Psoas muscle (tissue), 8 donors: ENCODE data around the gene FHAD1. TPM values are rescaled to one million over a fixed set of nuclear protein-coding genes. Genes with fewer than 3 reads are reported as not detected.

Experiments
- ATAC-seq, 4 donors: fragments of 200-7000 bp; cut with Tn5 transposase; one replicate each; pipeline ENCODE4 v1.9.1; 2020; ENCODE audit warnings: moderate library complexity in 3 of 4, mild to moderate bottlenecking in 2 of 4
- DNase-seq, 2 donors: peaks; one replicate each; pipeline ENCODE4 v3.0.0-alpha.2; 2020
- H3K27ac ChIP-seq: fragments of 200-600 bp; one replicate; pipeline ENCODE4 v1.8.0; 2022
- H3K27me3 ChIP-seq, 3 donors: fragments of 200-600 bp in 1 of 3; one replicate each; pipeline versions ENCODE4 v1.6.1 to v1.8.0; 2013 to 2022; ENCODE audit warnings: low read length in 2 of 3, mild to moderate bottlenecking in 2 of 3, moderate library complexity in 1 of 3; ENCODE audit not compliant: insufficient read depth in 3 of 3
- H3K36me3 ChIP-seq, 2 donors: fragments of 200-600 bp in 1 of 2; one replicate each; pipeline versions ENCODE4 v1.6.1 to v1.8.0; 2013 to 2022; ENCODE audit warnings: low read depth in 1 of 2, mild to moderate bottlenecking in 1 of 2, moderate library complexity in 1 of 2; ENCODE audit not compliant: insufficient read depth in 1 of 2
- H3K4me1 ChIP-seq: fragments of 200-600 bp; one replicate; pipeline ENCODE4 v1.8.0; 2022
- H3K4me3 ChIP-seq: fragments of 200-600 bp; one replicate; pipeline ENCODE4 v1.8.0; 2022; ENCODE audit warnings: mild to moderate bottlenecking
- H3K9me3 ChIP-seq: fragments of 200-600 bp; one replicate; pipeline ENCODE4 v1.8.0; 2022
- whole genome bisulfite sequencing, 3 donors: extraction: QIAGEN DNeasy Blood & Tissue Kit; methylation state at CpG; one replicate each; pipeline versions ENCODE4 v1.1.6 to v1.1.7; 2013; 5-methylcytosine and 5-hydroxymethylcytosine counted together
- intact Hi-C, 2 donors: fragments of 100-400 bp; cut with DNase I; formaldehyde crosslinking; loops; one replicate each; pipeline versions ENCODE4 v1.11.0 to v1.14.2; 2022
- polyA plus RNA-seq, 3 donors: library from polyadenylated mRNA; stranded (reverse); fragments of 200-250 nt; gene quantifications; one replicate each; pipeline ENCODE4 v1.2.3, GENCODE V29; 2013
- total RNA-seq, 4 donors: library from RNA; stranded (reverse); fragmentation: NEBNext Ultra II Directional in 2 of 4; extraction: Animal tissue kit (Norgen Biotek cat#: 25700) in 2 of 4; gene quantifications; one replicate each; pipeline versions ENCODE4 v1.2.1 to v1.2.4, GENCODE V29; 2021 to 2023
- TF ChIP-seq, protein P1 (sequence below): fragments of 200-600 bp; IDR thresholded peaks from one replicate; pipeline ENCODE4 v1.8.0; 2022; ENCODE audit warnings: antibody characterized with exemption
- donor health status: healthy with polysubstance abuse.
- donor health status: DM: no; HTN: no; CAD: no; lungs with moderate emphysema.
- donor health status: Bipolar disorder and iron deficiency.
- donor health status: healthy.
- donor health status: DM: yes; HTN: yes; CAD: no.
- donor health status: DM: no; HTN: no; CAD: no.
- donor health status: DM: no; HTN: no; CAD: no.
- donor health status: DM: yes; HTN: yes; CAD: no.

FHAD1 gene
- total and polyA plus RNA-seq, 7 donors = 0.03 to 0.24 (median 0.06) TPM; not detected in 4

DNA sequence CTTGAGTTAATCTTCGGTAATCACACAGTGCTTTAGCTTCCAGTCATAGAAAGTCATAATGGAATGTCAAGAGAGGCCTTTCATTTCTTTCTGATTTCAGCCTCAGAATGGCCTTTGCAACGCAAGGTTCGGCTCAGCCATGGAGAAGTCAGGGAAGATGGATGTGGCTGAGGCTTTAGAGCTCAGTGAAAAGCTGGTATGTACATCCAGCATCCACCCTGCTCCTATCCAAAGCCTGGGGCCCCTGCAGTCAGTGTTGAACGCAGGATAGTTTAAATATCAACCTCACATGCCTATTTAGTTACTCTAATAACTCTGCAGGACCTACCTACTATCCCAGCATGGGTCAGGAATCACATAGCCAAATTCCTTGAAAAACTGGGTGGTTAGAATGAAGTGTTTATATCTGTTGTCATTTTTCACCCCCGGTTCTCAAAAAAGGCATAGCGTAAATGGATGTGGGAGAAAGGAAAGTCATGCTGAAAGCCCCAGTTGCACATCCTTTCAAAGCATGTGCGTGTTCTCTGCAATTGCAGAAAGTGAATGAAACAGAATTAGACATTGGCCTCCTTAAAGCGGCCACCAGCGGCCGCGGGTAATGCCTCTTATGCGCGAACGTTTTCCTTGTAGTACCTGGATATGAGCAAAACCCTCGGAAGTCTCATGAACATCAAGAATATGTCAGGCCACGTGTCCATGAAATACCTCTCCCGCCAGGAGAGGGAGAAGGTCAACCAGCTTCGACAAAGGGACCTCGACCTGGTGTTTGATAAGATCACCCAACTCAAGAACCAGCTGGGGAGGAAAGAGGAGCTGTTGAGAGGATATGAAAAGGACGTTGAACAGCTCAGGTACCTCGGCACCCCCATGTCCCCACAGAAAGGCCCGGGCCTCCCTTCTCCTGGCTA is 133.8 kb downstream of the FHAD1 start:
- Histone ChIP-seq H3K27ac (no peak overlapping the region), H3K9me3 (no peaks in the 10 kb centered on the region), H3K4me1 (no peaks in the 10 kb centered on the region), H3K4me3 (no peak overlapping the region), H3K36me3 (no peaks in the 10 kb centered on the region), H3K27me3 (peaks cover 0 to 17% (median 0%) of the 10 kb centered on the region in 3 donors)
- DNase-seq (no peak), ATAC-seq (no peak)
- WGBS, 3 donors = 89 to 92% (median 91%) methylated on average over 22 of the region's 22 CpGs
- intact Hi-C loops = no loop called here
- TF ChIP-seq, protein P1, sequence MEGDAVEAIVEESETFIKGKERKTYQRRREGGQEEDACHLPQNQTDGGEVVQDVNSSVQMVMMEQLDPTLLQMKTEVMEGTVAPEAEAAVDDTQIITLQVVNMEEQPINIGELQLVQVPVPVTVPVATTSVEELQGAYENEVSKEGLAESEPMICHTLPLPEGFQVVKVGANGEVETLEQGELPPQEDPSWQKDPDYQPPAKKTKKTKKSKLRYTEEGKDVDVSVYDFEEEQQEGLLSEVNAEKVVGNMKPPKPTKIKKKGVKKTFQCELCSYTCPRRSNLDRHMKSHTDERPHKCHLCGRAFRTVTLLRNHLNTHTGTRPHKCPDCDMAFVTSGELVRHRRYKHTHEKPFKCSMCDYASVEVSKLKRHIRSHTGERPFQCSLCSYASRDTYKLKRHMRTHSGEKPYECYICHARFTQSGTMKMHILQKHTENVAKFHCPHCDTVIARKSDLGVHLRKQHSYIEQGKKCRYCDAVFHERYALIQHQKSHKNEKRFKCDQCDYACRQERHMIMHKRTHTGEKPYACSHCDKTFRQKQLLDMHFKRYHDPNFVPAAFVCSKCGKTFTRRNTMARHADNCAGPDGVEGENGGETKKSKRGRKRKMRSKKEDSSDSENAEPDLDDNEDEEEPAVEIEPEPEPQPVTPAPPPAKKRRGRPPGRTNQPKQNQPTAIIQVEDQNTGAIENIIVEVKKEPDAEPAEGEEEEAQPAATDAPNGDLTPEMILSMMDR = no peak

GRCh38 chr1:15381805-15382204 is 134.8 kb downstream of the FHAD1 start:
- 94 to 98% (median 95%) methylated on average over 12 of the region's 12 CpGs for WGBS, 3 donors
- intact Hi-C loops = no loop called here

GRCh38 chr1:15382601-15383518 is 135.8 kb downstream of the FHAD1 start:
- intact Hi-C loops = no loop called here
- DNase-seq (no peak), ATAC-seq (no peak)
- H3K27me3 ChIP-seq = peaks cover 0 to 31% (median 0%) of the 10 kb centered on the region in 3 donors
- no peak overlapping the region for H3K27ac ChIP-seq
- 84 to 88% (median 85%) methylated on average over 26 of the region's 26 CpGs for WGBS, 3 donors
- no peaks in the 10 kb centered on the region for H3K4me1 ChIP-seq
- H3K9me3 ChIP-seq = no peaks in the 10 kb centered on the region
- H3K4me3 ChIP-seq = no peak overlapping the region
- TF ChIP-seq, protein P1 = no peak
- no peaks in the 10 kb centered on the region for H3K36me3 ChIP-seq

More at GRCh38 chr1:15381805-15382204, 134.8 kb downstream of the FHAD1 start:
- no peaks in the 10 kb centered on the region for H3K9me3 ChIP-seq
- H3K36me3 ChIP-seq = no peaks in the 10 kb centered on the region
- H3K4me1 ChIP-seq = no peaks in the 10 kb centered on the region
- no peak overlapping the region for H3K27ac ChIP-seq
- TF ChIP-seq, protein P1 = no peak
- H3K4me3 ChIP-seq = no peak overlapping the region
- H3K27me3 ChIP-seq = peaks cover 0 to 27% (median 0%) of the 10 kb centered on the region in 3 donors
- DNase-seq = no peak
- no peak for ATAC-seq

DNA sequence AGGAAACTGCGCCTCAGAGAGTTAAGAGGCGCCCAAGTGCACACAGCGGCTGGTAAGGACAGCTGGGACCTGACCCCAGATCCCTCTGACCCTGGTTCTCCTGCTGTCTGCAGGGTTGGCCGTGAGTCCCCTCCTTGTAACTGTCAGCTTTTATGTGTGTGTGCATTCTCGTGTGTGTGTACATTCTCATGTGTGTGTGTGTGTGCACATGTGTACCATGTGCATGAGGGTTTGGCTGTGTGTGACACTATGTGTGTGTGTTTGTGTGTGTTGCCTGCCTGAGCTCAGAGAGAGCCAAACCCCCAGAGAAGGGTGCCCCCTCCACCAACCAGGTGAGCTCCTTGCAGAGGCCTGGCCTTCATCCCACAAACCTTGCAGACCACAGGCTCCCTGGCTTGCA is 136.8 kb downstream of the FHAD1 start:
- H3K36me3 ChIP-seq = no peaks in the 10 kb centered on the region

More for the DNA sequence above, 136.8 kb downstream of the FHAD1 start:
- Histone ChIP-seq H3K27ac (no peak overlapping the region), H3K4me3 (no peak overlapping the region), H3K27me3 (peaks cover 0 to 36% (median 0%) of the 10 kb centered on the region in 3 donors), H3K4me1 (no peaks in the 10 kb centered on the region), H3K9me3 (no peaks in the 10 kb centered on the region)
- intact Hi-C loops = no loop called here
- 95 to 99% (median 96%) methylated on average over 5 of the region's 5 CpGs for WGBS, 3 donors
- DNase-seq (no peak), ATAC-seq (no peak)
- TF ChIP-seq, protein P1 = no peak
